Neuron (in vitro differentiated cells): ENCODE results near the gene HBM.
"Not testable (repeated sequence)": the region's sequence is repeated elsewhere in the genome, so short reads cannot be mapped to it uniquely, and the experiment has no call there.

Experiments
- H2AFZ ChIP-seq: one replicate; pipeline ENCODE4 v1.6.1; 2013; ENCODE audit warnings: low read depth, mild to moderate bottlenecking, inconsistent platforms, low read length, moderate library complexity
- H3K27me3 ChIP-seq: one replicate; pipeline ENCODE4 v1.6.1; 2013; ENCODE audit warnings: low read length; ENCODE audit not compliant: insufficient read depth
- H3K36me3 ChIP-seq: one replicate; pipeline ENCODE4 v1.6.1; 2013; ENCODE audit warnings: low read length; ENCODE audit not compliant: insufficient read depth
- H3K4me1 ChIP-seq: one replicate; pipeline ENCODE4 v1.6.1; 2013; ENCODE audit warnings: low read length; ENCODE audit not compliant: insufficient read depth
- H3K4me3 ChIP-seq: 2 replicates; pipeline ENCODE4 v1.5.1; 2013; ENCODE audit warnings: mild to moderate bottlenecking, low read length, moderate library complexity
- H3K9me3 ChIP-seq: one replicate; pipeline ENCODE4 v1.6.1; 2013; ENCODE audit warnings: low read length

HBM gene

DNA sequence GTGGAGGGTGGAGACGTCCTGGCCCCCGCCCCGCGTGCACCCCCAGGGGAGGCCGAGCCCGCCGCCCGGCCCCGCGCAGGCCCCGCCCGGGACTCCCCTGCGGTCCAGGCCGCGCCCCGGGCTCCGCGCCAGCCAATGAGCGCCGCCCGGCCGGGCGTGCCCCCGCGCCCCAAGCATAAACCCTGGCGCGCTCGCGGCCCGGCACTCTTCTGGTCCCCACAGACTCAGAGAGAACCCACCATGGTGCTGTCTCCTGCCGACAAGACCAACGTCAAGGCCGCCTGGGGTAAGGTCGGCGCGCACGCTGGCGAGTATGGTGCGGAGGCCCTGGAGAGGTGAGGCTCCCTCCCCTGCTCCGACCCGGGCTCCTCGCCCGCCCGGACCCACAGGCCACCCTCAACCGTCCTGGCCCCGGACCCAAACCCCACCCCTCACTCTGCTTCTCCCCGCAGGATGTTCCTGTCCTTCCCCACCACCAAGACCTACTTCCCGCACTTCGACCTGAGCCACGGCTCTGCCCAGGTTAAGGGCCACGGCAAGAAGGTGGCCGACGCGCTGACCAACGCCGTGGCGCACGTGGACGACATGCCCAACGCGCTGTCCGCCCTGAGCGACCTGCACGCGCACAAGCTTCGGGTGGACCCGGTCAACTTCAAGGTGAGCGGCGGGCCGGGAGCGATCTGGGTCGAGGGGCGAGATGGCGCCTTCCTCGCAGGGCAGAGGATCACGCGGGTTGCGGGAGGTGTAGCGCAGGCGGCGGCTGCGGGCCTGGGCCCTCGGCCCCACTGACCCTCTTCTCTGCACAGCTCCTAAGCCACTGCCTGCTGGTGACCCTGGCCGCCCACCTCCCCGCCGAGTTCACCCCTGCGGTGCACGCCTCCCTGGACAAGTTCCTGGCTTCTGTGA lies 11.0 kb downstream of the HBM start, which contains the start of gene HBA1:
HBA1 (plus strand) TSS at position 204 of the 906 bp plus-strand sequence; CDS start at position 241, 37 bp downstream.
- not testable (repeated sequence) for H3K4me3 ChIP-seq
- H3K27me3 ChIP-seq = peaks cover 38% of the 10 kb centered on the region

GRCh38 chr16:177394-177822 lies 11.6 kb downstream of the HBM start:
- H3K27me3 ChIP-seq = peaks cover 37% of the 10 kb centered on the region
- H3K4me3 ChIP-seq = no peak overlapping the region
- H3K4me1 ChIP-seq = peaks cover 8% of the 10 kb centered on the region
- H3K9me3 ChIP-seq = no peaks in the 10 kb centered on the region
- H3K36me3 ChIP-seq = no peaks in the 10 kb centered on the region
- H2AFZ ChIP-seq = no peak overlapping the region

More for the DNA sequence above, 11.0 kb downstream of the HBM start, which contains the start of gene HBA1:
- not testable (repeated sequence) for H2AFZ ChIP-seq, H3K4me1 ChIP-seq, H3K36me3 ChIP-seq, H3K9me3 ChIP-seq

GRCh38 chr16:177981-178667 lies 12.3 kb downstream of the HBM start:
- H3K27me3 ChIP-seq = peaks cover 36% of the 10 kb centered on the region
- no peak overlapping the region for H3K4me3 ChIP-seq
- no peak overlapping the region for H2AFZ ChIP-seq

DNA sequence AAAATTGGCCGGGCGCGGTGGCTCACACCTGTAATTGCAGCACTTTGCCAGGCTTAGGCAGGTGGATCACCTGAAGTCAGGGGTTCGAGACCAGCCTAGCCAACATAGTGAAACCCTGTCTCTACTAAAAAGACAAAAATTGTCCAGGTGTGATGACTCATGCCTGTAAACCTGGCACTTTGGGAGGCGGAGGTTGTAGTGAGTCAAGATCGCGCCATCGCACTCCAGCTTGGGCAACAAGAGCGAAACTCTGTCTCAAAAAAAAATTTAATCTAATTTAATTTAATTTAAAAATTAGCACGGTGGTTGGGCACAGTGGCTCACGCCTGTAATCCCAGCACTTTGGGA lies 12.9 kb downstream of the HBM start:
- peaks cover 4% of the 10 kb centered on the region for H3K36me3 ChIP-seq
- H3K27me3 ChIP-seq = peaks cover 32% of the 10 kb centered on the region
- H3K4me1 ChIP-seq = peaks cover 8% of the 10 kb centered on the region
- no peak overlapping the region for H2AFZ ChIP-seq
- H3K9me3 ChIP-seq = no peaks in the 10 kb centered on the region
- H3K4me3 ChIP-seq = no peak overlapping the region

More at GRCh38 chr16:177981-178667, 12.3 kb downstream of the HBM start:
- H3K9me3 ChIP-seq = no peaks in the 10 kb centered on the region
- peaks cover 8% of the 10 kb centered on the region for H3K4me1 ChIP-seq
- H3K36me3 ChIP-seq = peaks cover 3% of the 10 kb centered on the region

GRCh38 chr16:179211-180092 lies 13.7 kb downstream of the HBM start:
- Histone ChIP-seq H2AFZ (no peak overlapping the region), H3K36me3 (peaks cover 6% of the 10 kb centered on the region), H3K27me3 (peaks cover 30% of the 10 kb centered on the region), H3K9me3 (no peaks in the 10 kb centered on the region), H3K4me3 (no peak overlapping the region), H3K4me1 (peaks cover 8% of the 10 kb centered on the region)

GRCh38 chr16:180101-180675 lies 14.4 kb downstream of the HBM start, which contains the start of gene HBQ1:
HBQ1 (plus strand) TSS chr16:180459; CDS start chr16:180487, 28 bp downstream.
- Histone ChIP-seq H3K27me3 (peaks cover 23% of the 10 kb centered on the region), H3K4me3 (peak within 1 kb of the TSS; percentile 29), H3K4me1 (peaks cover 8% of the 10 kb centered on the region), H2AFZ (no peak within 1 kb of the TSS), H3K9me3 (no peaks in the 10 kb centered on the region), H3K36me3 (peaks cover 9% of the 10 kb centered on the region)

DNA sequence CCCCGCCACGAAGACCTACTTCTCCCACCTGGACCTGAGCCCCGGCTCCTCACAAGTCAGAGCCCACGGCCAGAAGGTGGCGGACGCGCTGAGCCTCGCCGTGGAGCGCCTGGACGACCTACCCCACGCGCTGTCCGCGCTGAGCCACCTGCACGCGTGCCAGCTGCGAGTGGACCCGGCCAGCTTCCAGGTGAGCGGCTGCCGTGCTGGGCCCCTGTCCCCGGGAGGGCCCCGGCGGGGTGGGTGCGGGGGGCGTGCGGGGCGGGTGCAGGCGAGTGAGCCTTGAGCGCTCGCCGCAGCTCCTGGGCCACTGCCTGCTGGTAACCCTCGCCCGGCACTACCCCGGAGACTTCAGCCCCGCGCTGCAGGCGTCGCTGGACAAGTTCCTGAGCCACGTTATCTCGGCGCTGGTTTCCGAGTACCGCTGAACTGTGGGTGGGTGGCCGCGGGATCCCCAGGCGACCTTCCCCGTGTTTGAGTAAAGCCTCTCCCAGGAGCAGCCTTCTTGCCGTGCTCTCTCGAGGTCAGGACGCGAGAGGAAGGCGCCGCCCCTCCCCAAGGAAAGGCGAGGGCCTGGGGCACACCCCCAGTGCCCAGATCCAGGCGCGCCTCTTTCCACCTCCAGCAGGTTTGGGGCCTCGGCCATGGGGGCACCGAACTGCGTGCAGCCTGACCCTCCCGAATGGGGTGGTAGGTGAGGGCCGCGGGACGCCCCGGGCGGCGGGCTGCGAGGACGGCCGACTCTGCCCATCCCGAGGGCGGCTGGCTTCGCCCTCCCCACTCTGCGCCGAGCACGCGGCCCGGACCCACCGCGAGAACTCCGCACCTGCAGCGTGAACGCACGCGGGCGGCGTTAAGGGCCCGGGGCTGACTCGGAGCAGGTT lies 15.1 kb downstream of the HBM start:
- H3K9me3 ChIP-seq = no peaks in the 10 kb centered on the region
- peaks cover 8% of the 10 kb centered on the region for H3K4me1 ChIP-seq
- H3K4me3 ChIP-seq = peak overlapping the region; percentile 29
- peaks cover 17% of the 10 kb centered on the region for H3K27me3 ChIP-seq
- peaks cover 15% of the 10 kb centered on the region for H3K36me3 ChIP-seq
- no peak overlapping the region for H2AFZ ChIP-seq

DNA sequence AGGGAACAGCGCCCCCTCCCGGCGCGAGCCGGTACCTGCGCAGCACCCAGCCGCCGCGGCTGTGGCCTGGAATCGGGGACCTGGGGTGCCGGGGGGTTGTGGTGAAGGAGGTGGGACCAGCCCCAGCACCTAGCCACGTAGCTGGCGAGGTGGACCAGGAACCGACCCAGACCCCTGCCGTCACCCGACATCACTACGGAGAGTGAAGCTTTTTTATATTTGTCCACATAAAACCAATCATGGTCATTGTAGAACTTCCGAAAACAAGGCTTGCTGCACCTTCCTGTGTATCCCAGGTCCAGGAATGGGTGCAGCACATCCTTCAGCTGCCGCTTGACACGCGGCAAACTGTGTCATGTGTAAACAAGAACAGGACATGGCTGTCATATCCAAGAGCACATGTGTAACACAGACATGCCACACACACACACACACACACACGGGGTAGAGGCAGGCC lies 15.8 kb downstream of the HBM start:
- Histone ChIP-seq H3K4me1 (peaks cover 8% of the 10 kb centered on the region), H3K27me3 (peaks cover 17% of the 10 kb centered on the region), H3K9me3 (no peaks in the 10 kb centered on the region), H2AFZ (no peak overlapping the region), H3K36me3 (peaks cover 15% of the 10 kb centered on the region), H3K4me3 (no peak overlapping the region)

DNA sequence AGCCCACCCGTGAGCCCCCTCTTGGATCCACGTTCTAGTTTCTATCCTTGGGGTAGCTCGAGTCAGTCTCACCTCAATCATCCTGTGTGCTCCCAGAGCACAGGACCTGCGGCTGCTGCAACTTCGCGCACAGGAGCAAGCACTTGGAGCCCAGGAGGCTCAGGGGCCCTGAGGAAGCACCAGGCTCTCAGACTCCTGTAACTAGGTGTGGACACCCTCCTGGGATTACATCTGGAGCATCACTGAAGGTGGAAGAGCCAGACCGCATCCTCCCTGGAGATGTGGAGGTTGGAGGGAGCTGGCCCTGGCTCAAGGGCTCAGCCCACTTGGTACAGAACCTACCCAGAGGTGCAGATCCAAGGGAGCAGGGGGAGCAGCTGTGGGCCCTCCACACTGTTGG lies 17.2 kb downstream of the HBM start:
- H3K9me3 ChIP-seq = no peaks in the 10 kb centered on the region
- peaks cover 24% of the 10 kb centered on the region for H3K36me3 ChIP-seq
- H3K4me3 ChIP-seq = no peak overlapping the region
- H3K27me3 ChIP-seq = peaks cover 7% of the 10 kb centered on the region
- H2AFZ ChIP-seq = no peak overlapping the region
- peaks cover 4% of the 10 kb centered on the region for H3K4me1 ChIP-seq

GRCh38 chr16:185213-185612 lies 19.4 kb downstream of the HBM start:
- Histone ChIP-seq H3K4me1 (peaks cover 4% of the 10 kb centered on the region), H2AFZ (no peak overlapping the region), H3K9me3 (no peaks in the 10 kb centered on the region), H3K27me3 (no peaks in the 10 kb centered on the region), H3K4me3 (no peak overlapping the region), H3K36me3 (peaks cover 43% of the 10 kb centered on the region)

DNA sequence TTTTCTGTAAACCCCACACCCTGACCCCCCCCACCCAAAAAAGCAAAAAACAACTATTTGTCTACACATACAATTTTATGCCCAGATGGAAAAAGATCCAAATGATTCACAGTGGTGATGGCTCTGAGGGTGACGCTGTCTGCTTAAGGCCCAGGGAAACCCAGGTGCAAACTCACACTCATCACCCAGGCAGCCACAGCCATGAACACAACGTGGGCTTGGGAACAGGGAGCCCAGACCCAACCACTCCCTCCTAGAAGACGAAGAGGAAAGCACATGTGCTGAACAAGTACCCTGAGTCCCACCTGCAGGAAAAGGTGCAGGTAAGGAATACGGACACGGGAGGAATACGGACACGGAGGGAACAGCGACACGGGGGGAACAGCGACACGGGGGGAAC lies 19.9 kb downstream of the HBM start:
- Histone ChIP-seq H2AFZ (no peak overlapping the region), H3K4me3 (no peak overlapping the region), H3K4me1 (peaks cover 2% of the 10 kb centered on the region), H3K27me3 (no peaks in the 10 kb centered on the region), H3K9me3 (no peaks in the 10 kb centered on the region), H3K36me3 (peaks cover 48% of the 10 kb centered on the region)
